Hematopoietic multipotent progenitor cell treated with erythropoietin and hydrocortisone succinate and interleukin-3 and kit ligand, for 4 days (in vitro differentiated cells): ENCODE measurements around the gene BICDL2.
A peak's percentile ranks its signal among the peaks of the same experiment; 100 is the strongest.
"Not testable (repeated sequence)": the region's sequence is repeated elsewhere in the genome, so short reads cannot be mapped to it uniquely, and the experiment has no call there.

Experiments
- DNase-seq: peaks from one replicate; pipeline ENCODE4 v3.0.0-alpha.2; 2015

BICDL2 gene

DNA sequence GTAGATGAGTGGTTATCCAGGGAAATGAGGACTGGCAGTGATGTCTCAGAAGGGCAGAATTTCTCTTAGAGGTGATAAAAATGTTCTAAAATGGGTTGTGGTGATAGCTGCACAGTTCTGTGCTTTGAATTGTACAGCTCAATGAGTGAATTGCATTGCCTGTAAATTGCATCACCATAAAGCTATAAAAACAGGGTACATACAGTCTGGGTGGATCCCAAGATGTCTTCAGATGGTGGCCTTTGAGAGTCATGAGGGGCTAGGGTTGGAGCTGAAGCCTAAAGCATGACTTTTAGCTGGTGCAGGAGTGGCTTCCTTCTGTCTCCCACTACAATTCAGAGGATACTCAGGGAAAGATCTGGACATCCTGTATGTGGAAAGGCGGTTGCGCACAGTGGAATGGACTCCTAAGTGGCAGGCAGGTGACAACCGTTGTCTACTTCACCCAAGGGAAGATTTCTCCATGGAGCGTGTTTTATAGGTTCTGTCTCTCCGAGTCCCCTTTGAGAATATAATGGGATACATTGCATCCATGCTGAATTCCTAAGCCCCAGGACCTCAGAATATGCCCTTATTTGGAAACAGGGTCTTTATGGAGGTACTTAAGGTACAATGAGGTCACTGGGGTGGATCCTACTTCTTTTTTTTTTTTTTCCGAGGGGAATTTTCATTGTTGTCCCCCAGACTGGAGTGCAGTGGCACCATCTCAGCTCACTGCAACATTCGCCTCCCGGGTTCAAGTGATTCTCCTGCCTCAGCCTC is 27.1 kb upstream of the BICDL2 start:
- no peak for DNase-seq

DNA sequence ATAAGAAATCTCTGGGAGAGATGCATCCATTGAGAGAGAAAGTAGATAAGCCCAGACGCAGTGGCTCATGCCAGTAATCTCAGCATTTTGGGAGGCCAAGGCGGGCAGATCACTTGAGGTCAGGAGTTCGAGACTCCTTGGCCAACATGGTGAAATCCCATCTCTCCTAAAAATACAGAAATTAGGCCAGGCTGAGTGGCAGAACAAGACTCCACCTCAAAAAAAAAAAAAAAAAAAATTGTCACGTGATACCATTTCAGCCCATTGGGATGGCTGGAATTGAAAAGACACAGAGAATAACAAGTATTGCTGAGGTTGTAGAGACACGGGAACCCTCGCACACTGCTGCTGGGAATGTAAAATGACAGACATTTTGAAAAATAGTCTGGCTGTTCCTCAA is 25.8 kb upstream of the BICDL2 start:
- DNase-seq, result no peak

DNA sequence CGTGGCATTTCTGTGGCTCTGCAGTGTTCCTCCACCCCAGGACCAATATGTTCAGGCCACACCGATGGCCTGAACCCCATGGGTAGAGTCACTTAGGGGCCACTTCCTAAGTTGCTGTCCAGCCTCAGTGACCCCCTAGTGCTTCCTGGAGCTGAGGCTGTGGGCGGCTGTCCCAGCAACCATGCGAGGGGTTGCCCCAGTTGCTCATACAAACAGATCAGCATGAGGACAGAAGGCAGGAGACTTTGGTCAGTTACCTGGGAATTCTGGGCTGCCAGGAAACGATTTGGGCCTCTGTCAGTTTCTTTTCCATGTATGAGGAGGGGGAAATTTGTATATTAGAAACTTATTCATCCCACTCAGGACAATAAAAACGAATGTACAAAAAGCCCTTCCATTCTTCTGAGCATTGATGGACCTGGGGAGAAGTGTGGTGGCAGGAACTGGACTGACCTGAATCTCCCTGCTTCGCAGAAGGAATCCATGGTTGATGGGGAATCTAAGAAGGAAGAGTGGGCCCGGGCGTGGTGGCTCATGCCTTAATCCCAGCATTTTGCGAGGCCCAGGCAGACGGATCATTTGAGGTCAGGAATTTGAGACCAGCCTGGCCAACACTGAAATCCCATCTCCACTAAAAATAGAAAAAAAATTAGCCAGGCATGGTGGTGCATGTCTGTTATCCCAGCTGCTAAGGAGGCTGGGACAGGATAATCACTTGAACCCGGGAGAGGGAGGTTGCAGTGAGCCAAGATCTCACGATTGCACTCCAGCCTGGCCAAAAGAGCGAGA is 23.8 kb upstream of the BICDL2 start:
- DNase-seq, result no peak

DNA sequence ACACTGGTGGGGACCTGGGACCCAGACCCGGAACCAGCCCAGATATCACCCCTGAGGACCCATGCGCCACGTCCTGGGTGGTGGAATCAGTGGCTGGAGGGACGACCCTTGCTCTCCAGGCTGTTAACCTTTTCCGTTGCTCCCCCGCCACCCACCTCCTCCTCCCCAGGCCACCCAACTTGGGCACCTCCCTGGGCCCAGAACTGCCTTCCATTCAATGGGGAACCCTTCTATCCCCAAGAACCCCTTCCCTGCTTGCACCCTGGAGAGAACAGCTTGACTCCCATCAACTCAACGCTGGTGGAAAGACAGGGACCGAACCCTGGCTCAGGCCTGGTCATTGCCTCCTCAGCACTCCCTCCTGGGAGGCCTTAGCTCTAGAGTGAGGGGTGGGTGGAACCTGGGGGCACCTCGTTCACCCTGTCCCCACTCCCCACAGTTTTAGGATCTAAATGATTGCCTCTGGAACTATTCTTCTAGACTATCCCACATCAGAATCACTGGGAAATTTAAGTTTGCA is 23.0 kb upstream of the BICDL2 start:
- no peak for DNase-seq

DNA sequence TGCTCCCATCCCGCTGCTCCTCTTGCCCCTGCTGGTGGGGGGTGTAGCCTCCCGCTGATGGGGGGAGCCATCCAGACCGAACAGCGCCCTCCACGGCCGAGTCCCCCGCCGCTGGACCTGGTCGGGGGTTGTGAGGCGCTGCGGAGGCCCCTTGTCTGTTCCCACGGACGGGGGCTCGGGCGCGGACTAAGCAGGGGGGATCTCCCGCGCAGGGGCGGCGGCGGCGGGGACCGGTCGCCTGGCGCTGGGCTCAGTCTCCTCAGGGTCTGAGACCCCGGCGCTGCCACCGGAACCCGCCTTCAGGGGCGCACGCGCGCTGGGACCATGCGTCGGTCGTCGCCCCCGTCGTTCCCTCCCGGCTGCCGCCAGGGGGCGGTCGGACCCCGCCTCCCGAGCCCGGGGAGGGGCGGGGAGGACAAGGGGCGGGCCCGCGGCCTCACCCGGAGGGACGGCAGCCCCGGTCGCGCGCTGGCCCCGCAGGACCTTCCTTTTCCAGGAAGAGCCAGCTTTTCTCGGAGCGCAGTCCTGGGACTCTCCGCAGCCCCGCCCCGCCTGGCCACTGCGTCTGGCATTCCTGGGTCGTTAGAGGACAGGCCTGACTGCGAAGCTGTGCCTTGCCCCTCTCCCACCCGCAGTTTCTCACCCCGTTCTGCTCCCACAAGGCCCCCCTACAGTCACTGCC is 22.4 kb upstream of the BICDL2 start:
- peak; percentile 92 for DNase-seq

DNA sequence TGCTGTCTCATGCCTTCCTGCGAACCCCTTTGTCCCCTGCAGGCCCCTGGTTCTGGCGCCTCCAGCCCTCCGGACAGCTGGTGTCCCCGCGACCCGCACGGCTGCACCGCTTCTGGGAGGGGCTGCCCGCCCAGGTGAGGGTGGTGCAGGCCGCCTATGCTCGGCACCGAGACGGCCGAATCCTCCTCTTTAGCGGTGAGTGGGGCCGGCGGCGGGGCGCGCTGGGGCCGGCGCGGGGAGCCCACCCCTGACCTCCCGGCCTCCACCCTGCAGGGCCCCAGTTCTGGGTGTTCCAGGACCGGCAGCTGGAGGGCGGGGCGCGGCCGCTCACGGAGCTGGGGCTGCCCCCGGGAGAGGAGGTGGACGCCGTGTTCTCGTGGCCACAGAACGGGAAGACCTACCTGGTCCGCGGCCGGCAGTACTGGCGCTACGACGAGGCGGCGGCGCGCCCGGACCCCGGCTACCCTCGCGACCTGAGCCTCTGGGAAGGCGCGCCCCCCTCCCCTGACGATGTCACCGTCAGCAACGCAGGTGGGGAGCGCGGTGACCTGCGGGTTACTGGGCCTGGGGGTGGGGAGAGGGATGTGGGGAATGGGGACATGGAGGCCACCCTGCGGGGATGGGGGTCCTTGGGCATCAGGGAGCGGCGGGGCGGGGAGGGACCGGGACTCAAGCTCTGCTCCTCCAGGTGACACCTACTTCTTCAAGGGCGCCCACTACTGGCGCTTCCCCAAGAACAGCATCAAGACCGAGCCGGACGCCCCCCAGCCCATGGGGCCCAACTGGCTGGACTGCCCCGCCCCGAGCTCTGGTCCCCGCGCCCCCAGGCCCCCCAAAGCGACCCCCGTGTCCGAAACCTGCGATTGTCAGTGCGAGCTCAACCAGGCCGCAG is 21.6 kb upstream of the BICDL2 start:
- peak; percentile 70 for DNase-seq

DNA sequence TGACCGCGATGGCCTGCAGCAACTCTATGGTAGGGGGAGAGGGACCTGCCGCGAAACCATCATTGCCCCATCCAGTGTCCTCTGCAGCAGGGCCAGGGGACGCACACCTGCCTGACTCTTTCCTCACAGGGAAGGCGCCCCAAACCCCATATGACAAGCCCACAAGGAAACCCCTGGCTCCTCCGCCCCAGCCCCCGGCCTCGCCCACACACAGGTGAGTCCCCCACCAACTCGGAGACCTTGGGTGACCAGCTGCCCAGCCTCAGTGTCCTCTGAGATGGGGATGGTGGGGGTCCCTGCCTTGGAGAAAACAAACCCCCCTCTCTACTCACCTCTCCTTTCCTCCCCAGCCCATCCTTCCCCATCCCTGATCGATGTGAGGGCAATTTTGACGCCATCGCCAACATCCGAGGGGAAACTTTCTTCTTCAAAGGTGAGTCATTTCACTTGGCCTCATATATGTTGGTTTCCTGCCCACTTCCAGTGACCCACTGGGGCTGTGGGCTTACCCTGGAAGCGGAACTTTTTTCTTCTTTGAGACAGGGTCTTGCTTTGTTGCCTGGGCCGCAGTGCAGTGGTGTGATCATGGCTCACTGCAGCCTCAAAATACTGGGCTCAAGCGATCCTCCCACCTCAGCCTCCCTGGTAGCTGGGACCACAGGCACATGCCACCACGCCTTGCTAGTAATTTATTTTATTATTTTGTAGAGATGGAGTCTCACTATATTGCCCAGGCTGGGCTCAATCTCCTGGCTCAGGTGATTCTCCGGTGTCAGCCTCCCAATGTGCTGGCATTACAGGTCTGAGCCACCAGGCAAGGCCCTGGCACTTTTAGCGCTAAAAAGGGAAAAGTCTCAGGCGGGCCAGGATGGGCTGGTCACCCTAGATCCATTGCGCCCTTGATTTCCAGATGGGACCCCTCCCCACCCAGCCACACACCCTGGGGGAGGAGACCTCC is 20.7 kb upstream of the BICDL2 start:
- no peak for DNase-seq

DNA sequence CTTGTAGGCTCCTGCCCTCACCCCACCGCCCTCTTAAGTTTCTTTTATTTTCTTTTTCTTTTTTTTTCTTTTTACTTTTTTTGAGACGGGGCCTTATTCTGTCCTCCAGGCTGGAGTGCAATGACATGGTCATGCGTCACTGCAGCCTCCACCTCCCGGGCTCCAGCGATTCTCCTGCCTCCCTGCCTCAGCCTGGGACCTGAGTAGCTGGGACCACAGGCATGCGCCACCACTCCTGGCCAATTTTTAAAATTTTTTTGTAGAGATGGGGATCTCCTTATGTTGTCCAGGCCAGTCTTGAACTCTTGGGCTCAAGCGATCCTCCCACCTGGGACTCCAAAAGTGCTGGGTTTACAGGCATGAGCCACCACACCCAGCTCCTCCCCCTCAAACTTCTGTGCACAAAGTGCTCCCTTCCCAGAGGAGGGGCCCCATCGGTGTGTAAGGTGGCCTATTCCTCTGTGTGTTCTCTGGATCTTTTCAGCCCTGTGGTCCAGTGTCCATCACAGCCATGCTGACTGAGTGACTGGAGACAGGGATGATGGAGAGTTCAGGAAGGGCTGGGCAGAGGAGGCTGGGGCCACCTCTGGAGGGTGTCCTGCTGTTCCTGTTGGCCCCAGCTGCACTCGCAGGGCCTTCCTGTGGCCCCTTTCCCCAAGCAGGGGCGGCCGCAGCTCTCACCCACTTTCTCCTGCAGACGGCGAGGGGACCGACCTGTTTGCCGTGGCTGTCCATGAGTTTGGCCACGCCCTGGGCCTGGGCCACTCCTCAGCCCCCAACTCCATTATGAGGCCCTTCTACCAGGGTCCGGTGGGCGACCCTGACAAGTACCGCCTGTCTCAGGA is 19.8 kb upstream of the BICDL2 start:
- DNase-seq, result no peak

DNA sequence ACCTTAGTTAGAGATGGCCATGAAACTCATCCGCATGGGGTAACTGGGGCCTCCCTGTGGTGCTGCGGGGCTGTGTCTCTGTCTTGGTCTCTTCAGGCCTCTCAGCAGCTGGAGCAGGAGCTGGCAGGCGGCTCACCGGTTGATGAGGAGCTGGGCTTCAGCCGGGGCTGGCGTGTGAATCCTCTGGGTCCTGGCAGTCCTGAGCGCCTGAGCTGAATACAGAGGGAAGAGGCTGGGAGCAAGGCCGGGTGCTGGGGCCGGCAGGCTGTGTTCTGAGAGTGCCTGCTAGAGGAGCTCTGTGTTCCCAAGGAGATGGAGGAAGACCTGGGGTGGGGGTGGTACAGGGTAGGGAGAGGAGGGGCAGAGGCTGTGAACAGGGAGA is 19.0 kb upstream of the BICDL2 start:
- DNase-seq, result not testable (repeated sequence)

DNA sequence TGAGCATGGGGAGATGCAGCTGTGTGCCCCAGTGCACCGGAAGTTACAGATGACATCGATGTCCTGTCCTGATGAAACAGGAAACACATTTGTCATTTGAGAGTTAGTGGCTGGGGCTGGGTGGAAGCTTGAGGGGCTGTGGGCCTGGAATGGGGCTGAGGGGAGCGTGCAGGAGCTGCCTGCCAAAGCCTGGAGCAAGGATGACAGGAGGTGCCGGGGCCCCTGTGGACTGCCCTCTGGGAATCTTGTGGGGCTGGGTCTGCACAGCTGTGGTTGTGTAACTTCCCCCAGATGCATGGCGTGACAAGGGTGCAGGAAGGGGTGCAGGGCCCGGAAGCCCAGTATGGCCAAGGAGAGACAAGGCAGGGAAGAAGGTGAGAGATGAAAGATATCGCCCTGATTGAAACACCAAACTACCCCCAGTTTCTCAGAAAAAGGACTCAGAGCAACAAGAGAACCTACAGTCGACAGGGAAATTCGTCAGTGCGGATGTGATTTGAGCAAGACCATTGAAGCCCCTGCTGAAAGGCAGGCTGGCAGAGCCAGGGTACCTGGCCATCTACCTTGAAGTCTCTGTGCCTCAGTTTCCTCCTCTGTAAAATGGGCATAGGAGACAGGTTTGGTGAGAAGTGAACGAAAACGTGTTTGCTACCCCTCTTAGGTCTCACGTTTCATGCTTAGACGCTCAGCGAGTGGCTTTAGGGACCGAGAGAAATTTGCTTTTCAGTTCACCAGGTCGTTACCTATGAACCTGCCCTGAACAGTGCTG is 18.4 kb upstream of the BICDL2 start:
- DNase-seq, result peak; percentile 78

DNA sequence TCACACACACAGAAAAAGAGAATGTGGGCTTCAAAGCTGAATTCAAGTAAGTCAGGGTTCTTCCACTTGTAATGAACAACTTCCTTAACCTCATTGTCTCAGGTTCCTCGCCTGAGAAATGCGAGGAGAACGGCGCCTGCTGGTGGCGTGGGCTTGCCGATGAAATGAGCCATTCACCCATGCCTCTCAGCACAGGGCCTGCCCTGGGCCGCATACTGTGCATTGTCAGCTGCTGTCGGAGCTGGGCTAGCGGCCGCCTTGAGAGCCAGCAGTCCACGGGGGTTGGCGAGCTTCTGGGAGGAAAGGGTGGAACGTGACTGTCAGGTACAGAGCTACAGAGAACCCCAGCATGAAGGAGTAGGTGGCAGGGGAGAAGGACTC is 16.6 kb upstream of the BICDL2 start:
- not testable (repeated sequence) for DNase-seq

DNA sequence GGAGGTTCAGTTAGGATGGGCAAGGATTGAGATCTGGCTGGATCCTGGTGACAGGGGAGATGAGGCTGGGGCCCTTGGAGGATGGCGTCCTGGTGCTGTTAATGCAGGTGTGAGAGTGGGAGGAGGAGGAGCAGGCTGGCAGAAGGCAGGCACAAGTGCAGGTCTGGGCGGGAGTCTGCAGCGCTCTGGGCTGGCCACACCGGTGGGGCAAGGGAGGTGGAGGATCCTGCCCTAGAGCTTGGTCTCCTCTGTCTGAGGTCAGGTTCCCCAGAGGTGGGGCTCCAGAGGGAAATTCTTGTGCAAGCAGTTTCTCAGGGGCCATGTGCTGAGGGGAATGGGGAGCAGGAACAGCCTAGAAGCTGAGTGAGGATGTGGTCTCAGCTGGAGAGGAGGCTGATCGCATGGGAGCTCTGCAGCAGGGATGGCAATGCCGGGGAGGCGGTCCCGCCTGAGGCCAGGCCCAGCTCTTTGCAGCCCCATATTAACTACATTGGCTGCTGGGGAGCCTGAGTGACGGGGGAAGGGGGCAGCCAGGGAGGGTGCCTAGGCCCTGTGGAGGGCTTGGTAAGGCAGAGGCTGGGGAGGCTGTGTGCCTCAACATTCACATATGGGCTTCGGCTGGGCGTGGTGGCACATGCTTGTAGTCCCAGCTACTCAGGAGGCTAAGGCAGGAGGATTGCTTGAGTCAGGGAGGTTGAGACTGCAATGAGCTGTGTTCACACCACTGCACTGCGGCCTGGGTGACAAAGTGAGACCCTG is 16.0 kb upstream of the BICDL2 start:
- DNase-seq, result not testable (repeated sequence)

DNA sequence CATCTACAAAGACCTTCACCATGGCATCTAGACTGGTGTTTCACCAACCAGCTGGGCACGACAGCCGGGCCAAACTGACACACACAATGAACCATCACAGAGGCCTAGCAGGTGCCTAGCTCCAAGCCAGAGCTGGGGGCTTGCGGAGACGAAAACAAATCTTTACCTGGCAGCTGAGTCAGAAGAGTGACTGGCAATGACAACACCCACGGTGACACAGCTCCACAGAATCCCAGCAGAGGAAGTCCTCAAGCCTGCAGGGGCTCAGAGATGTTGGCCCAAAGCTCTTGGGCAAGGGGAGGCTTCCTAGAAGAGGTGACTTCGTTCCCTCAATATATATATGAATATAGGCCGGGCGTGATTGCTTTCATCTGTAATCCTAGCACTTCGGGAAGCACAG is 14.8 kb upstream of the BICDL2 start:
- DNase-seq, result no peak

DNA sequence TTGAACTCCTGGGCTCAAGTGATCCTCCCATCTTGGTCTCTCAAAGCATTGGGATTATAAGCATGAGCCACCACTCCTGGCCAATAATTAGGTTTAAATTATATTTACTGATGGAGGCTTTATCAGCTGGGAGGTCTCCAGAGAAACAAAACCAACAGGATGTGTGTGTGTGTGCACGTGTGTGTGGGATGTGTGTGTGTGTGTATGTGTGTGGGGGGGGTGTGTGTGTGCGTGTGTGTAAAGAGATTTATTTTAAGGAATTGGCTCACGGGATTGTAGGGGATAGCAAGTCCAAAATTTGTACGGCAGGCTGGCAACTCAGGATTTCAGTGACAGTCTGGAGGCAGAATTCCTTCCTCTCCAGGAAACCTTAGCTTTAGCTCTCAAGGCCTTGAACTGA is 14.3 kb upstream of the BICDL2 start:
- DNase-seq, result no peak

DNA sequence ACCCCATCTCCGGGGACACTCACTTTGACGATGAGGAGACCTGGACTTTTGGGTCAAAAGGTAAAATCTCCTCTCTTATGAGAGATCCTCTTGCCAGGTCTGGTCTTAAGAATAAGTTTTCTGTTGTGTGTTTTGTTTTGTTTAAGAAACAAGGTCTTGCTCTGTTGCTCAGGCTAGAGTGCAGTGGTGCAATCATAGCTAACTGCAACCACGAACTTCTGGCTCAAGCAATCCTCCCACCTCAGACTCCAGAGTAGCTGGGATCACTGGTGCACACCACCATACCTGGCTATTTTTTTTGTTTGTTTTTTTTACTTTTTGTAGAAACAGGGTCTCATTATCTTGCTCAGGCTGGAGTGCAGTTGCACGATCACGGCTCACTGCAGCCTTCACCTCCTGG is 13.7 kb upstream of the BICDL2 start:
- no peak for DNase-seq

DNA sequence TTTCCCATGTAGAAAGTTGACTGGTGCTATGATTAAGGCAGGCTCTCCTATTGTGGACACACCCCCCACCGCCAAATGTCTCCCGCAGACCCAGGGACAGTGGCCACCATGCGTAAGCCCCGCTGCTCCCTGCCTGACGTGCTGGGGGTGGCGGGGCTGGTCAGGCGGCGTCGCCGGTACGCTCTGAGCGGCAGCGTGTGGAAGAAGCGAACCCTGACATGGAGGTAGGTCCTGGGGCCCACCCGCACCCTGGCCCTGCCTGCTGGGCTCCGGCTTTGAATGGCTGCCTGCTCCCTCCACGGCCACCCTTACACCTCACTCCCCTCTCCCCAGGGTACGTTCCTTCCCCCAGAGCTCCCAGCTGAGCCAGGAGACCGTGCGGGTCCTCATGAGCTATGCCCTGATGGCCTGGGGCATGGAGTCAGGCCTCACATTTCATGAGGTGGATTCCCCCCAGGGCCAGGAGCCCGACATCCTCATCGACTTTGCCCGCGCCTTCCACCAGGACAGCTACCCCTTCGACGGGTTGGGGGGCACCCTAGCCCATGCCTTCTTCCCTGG is 13.3 kb upstream of the BICDL2 start:
- no peak for DNase-seq

DNA sequence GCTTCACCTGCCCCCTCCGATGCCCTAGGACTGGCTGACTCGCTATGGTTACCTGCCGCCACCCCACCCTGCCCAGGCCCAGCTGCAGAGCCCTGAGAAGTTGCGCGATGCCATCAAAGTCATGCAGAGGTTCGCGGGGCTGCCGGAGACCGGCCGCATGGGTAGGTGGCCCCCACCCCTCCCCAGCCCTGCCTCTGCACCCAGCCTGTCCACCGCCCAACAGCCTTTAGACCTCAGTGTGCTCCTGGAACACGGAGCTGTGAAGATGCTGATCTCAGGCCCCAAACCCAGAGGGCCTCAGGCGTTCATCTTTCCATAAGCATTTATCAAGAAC is 10.6 kb upstream of the BICDL2 start:
- DNase-seq, result no peak

DNA sequence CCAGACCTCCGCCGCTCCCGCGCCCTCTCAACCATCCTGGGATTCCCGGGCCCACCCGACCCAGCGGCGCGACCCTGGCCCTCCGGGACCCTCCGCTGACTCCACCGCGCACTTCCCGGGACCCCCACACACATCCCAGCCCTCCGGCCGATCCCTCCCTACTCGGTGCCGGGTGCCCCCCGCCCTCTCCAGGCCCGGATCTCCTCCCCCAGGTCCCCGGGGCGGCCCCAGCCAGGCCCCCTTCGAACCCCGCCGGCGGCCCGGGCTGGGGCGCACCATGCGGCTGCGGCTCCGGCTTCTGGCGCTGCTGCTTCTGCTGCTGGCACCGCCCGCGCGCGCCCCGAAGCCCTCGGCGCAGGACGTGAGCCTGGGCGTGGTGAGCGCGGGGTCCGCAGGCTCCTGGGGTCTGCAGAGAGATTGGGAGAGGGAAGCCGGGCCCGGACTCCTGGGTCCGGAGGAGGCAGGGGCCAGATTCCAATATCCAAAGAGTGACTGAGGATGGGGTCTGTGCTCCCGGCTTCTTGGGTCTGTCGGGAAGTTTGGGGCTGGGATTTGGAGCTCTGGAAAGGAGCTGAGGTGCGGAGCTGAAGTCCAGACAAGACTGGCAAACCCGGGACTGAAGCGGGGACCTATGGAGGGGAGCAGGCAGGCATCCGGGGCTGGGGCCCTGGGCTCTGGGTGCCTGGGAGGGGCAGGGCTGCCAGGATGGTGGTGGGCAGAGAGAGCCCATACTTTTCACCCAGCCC is 10.1 kb upstream of the BICDL2 start:
- no peak for DNase-seq
